Stimulated activated CD4-positive, alpha-beta T cell treated with anti-CD3 and anti-CD28 coated beads, Interleukin-12 subunit alpha, Interleukin-12 subunit beta, amount 100 ng/mL, for 24 hours (primary cell): ENCODE results near the gene G0S2.

Experiments used
- DNase-seq, 2 experiments: peaks; one replicate each; pipeline ENCODE4 v3.0.0-alpha.2; 2020; ENCODE audit warnings: low read depth in 2 of 2

The G0S2 gene

GRCh38 chr1:209674957-209675564 is at the start of gene G0S2:
G0S2 (plus strand) TSS chr1:209675412; CDS start chr1:209675685, 273 bp downstream.
- peak in 1 of 2 experiments; percentile 34 for DNase-seq

GRCh38 chr1:209625791-209626285 is 49.4 kb upstream of the G0S2 start:
- no peak for DNase-seq

- no peak for DNase-seq
These were observed 48.7 kb upstream of the G0S2 start for GRCh38 chr1:209626346-209627026.

GRCh38 chr1:209627027-209627731 is 48.0 kb upstream of the G0S2 start:
- no peak for DNase-seq

- DNase-seq, result peak; percentile 65 to 79
These were observed 47.4 kb upstream of the G0S2 start for GRCh38 chr1:209627732-209628196.

- no peak for DNase-seq
These were observed 46.5 kb upstream of the G0S2 start for GRCh38 chr1:209628618-209629299.

GRCh38 chr1:209629621-209630382 is 45.4 kb upstream of the G0S2 start:
- no peak for DNase-seq

GRCh38 chr1:209630383-209631225 is 44.6 kb upstream of the G0S2 start:
- DNase-seq, result no peak

- no peak for DNase-seq
These were observed 41.7 kb upstream of the G0S2 start for GRCh38 chr1:209633335-209633997.

- DNase-seq, result no peak
These were observed 41.0 kb upstream of the G0S2 start for GRCh38 chr1:209634005-209634737.

GRCh38 chr1:209635850-209636249 is 39.4 kb upstream of the G0S2 start:
- no peak for DNase-seq

GRCh38 chr1:209641832-209642172 is 33.4 kb upstream of the G0S2 start:
- DNase-seq, result no peak

GRCh38 chr1:209642816-209643215 is 32.4 kb upstream of the G0S2 start:
- DNase-seq, result no peak

- DNase-seq, result no peak
These were observed 31.8 kb upstream of the G0S2 start for GRCh38 chr1:209643285-209644020.

- DNase-seq, result no peak
These were observed 29.4 kb upstream of the G0S2 start for GRCh38 chr1:209645574-209646452.

GRCh38 chr1:209646558-209646957 is 28.7 kb upstream of the G0S2 start:
- DNase-seq, result no peak

GRCh38 chr1:209647156-209647555 is 28.1 kb upstream of the G0S2 start:
- DNase-seq, result no peak

- no peak for DNase-seq
These were observed 26.9 kb upstream of the G0S2 start for GRCh38 chr1:209648346-209648745.
